ENCODE data around the gene PLCB2.

The PLCB2 gene

DNA sequence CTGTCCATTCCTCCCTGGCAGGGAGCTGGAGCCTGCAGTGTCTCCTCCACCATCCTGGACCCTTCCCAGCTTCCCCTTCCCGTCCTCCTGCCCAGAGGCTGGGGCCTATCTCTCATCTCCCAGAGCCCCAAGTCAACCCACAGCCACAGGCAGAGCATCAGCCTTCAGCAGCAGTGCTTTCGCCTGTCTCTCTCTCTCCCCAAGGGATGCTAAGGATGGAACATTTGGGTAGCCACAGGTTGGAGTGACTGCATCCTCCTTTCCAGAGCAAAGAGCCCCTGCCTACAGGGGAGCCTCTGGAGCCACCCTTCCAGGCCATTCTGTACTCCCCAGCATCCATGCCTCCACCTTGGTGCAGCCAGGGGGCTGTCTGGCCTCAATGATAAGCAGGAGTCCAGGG is 4.2 kb downstream of the PLCB2 start:
- DNase-seq (ENCODE audit: low read depth): no peak

GRCh38 chr15:40302981-40303380 is 4.8 kb downstream of the PLCB2 start:
- no peak for DNase-seq (ENCODE audit: low read depth)

DNA sequence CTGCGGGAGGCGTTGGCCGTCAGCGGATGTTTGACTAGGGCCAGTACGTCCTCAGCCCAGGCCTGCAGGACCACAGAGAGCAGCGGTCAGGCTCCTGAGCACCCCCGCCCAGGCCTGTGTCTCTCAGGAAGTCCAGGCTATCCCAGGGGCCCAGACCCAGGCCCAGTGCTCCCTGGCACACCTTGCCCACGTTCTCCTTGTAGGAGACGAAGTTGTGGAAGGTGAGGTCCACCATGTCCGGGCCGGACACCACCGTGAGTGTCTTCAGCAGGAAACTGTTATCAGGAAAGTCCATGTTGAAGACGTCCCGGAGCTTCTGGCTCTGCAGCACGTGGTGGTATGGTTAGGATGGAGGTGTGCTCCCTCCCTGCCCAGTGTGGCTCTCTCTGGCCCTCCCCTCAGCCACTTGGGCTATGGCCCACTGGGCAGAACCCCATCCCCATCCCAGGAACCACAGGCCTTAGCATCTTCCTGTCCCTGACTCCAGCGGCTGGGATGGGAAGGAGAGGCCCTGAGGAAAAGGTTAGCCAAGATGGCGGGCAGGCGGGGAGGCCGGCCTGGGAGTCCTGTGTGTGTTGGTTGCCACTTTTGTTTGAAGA is 5.3 kb downstream of the PLCB2 start:
- DNase-seq (ENCODE audit: low read depth): no peak

DNA sequence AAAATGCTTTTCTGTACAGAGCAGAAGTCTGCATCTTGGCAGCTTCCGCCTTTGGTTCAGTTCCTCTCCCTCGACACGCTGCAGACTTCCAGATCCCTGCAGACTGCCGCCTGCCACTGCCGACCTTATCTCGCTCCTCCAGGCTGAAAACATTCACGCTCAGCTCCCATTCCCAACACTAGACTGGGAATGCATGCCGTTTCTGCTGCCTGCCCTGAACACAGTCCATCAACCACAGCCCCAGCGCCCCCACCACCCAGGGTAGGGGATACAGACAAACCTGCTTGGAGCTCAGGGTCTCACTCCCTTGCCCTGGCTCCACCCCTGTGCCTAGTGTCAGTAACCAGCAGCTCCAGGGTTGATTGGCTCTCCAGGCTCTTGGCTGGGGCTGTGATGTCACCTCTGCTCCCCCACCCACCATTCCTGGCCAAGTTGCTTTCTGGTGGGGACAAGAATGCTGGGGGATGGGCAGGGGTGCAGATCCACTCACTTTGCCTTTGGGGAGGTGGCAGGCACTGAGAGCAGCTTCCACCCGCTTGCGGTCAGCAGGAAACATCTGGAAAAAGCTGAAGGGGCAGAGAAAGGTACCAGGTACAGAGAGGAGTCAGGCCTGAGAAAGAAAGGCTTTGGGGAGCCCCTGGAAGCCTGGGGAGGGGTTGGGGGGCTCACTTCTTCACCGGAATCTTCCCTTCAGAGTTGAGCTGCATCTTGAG is 6.1 kb downstream of the PLCB2 start:
- DNase-seq (ENCODE audit: low read depth): no peak

GRCh38 chr15:40300771-40301170 is 7.0 kb downstream of the PLCB2 start:
- DNase-seq (ENCODE audit: low read depth): no peak

GRCh38 chr15:40300367-40300766 is 7.4 kb downstream of the PLCB2 start:
- no peak for DNase-seq (ENCODE audit: low read depth)

- DNase-seq (ENCODE audit: low read depth): no peak
Measured at GRCh38 chr15:40298216-40298935, 9.4 kb downstream of the PLCB2 start.

- no peak for DNase-seq (ENCODE audit: low read depth)
Measured at GRCh38 chr15:40297356-40297755, 10.4 kb downstream of the PLCB2 start.

DNA sequence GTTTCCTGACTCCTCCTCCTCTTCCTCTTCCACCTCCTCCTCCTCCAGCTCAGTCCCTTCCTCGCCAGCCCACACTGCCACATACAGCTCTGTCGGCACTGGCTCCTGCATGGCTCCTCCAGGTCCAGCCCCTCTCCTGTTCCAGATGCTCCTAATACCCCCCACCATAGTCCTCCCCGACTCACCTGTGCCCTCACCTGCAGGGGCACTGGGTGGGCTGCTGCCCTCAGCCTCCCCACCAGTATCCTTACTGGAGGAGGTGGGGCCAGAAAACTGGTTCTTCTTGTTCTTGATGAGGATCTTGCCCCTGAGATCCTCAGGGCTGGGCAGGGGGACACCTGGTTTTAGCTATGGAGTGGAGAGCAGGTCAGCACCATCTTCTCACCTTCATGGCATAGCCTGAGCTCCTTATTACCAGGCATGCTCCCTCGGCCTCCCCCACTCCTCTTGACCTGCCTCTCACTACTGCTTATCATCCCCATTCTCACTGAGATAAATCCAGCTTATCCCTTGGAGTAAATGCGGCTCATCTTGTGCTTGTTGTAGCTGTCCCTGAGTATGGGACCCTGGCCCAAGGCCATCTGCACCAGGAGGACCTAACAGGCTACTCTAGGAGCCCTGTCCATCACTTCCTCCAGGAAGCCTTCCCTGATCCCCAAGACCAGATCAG is 11.0 kb downstream of the PLCB2 start:
- DNase-seq (ENCODE audit: low read depth): no peak

GRCh38 chr15:40295877-40296560 is 11.7 kb downstream of the PLCB2 start:
- DNase-seq (ENCODE audit: low read depth): no peak

DNA sequence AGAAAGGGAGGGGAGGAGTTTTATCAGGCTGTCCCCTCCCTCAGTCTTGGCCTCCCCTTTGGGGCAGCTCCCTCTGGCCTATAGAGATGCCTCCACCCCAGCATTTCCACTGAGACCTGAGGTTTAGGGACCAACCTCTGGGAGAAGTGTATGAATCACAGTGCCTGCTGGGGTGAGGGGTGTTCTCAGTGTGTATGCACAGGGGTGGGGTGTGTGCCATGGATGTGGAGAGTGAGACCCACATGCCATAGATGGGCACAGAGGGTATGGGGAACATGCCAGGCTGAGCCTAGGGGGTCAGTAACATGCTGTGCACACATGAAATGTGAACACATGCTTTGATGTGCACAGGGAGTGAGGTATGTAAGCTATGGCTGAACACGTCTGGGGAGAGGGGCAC is 12.4 kb downstream of the PLCB2 start:
- DNase-seq (ENCODE audit: low read depth): no peak

- no peak for DNase-seq (ENCODE audit: low read depth)
Measured at GRCh38 chr15:40293905-40294895, 13.5 kb downstream of the PLCB2 start.

DNA sequence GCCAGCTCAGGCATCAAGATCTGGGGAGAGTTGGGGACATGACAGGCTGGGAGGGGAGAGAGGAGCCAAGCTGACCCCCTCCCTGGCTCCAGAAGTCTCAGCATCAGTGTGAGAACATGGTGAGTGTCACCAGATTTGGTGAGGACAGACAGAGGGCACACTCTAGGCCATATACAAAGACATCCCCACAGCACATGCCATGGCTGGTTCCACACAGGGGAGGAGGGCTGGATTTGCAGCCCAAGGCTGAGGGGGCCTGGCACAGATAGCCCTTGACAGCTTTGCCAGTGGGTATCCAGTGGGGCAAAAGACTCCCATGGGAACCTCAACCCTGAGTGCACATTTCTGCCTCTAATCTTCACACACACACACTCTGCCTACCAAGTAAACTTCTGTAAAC is 14.7 kb downstream of the PLCB2 start:
- DNase-seq (ENCODE audit: low read depth): no peak

DNA sequence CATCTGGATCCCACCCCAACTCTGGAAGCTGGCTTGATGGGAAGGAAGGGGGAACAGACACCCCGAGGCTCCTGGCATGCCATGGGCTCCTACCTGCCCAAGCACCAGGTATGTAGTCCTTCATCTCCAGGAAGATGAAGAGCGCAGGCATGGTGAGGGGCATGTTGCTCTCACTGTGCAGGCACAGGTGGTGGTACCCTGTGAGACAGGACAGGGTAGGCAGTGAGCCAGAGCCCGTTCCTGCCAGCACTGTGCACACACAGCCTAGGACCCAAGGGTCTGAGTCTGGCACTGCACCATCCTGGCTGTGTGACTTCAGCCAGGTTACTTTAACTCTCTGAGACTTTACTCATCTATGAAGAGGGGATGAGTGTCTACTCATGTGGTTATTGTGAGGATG is 15.5 kb downstream of the PLCB2 start:
- DNase-seq (ENCODE audit: low read depth): no peak

DNA sequence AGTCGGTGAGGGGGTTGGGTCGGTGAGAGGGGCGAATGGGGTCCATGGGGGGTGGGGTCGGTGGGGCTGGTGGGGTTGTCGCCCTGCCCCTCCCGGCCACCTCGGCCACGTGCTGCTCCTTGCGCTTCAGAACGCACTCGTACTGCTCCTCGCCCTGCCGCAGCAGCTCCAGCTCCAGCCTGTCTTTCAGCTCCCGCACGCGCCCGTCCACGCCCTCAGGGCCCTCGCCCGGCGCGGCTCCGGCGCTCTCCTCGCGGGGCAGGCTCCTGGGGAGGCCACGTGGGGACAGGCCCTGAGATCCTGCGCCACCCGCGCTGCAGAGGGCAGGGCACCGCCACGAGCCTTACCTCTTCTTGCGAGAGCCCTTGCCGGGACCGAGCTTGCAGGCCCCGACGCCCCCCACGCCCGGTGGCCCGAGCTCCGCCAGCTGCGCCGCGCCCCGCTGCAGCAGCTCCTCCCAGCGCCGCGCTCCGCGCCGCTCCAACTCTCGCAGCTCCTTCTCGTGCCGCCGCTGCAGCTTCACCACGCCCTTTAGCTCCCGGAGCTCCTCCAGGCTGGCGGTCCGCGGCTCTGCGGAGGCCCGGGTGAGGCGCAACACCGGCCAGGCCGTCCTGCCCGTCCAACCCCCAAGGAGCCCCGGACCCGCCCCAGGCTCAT is 16.7 kb downstream of the PLCB2 start:
- no peak for DNase-seq (ENCODE audit: low read depth)

GRCh38 chr15:40290545-40290917 is 17.2 kb downstream of the PLCB2 start:
- DNase-seq (ENCODE audit: low read depth): no peak

DNA sequence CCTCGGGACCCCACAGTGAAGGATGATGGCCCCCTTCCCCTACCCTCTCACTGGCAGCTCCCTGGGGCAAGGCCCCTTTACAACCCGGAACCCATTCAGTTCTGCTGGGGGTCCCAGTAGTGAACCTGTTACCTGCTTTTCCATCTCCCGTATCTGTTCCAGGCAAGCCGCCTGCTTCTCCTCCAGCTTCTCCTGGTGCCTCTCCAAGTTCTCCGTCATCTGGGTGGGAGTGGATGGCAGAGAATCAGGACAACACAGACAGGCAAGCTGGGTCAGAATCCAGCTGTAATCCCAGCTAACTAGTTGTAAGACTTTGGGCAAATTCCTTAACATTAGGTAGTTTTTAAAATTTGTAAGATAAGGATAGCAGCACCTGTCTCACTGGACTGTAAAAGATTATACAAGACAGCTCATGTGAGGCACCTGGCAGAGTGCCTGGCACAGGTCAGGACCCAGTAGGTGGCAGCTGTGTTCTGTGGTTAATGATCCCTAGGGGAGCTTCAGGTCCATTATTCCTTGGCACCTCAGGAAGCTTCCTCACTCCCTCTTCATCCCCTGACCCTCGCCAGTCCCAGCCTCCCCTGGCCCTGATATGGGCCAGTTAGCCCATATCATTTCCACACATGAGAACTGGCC is 18.5 kb downstream of the PLCB2 start:
- no peak for DNase-seq (ENCODE audit: low read depth)

DNA sequence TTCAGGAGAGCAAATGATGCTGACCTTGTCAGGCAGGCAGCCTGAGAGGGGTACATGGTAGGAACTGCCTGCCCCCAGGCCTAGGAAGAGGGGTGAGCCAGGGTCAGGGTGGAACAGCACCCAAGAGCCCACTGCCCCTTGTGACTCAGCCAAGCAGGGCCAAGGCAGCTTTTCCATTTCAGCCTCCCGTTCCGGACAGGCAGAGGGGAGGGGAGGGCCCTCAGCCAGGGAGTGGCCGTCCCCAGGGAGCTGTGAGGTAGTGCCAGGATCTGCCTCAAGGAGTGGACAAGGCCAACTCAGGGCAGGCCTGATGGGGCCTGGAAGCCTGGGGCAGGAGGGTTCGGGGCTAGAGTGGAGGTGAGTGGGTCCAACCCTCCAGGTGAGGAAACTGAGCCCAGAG is 19.8 kb downstream of the PLCB2 start:
- DNase-seq (ENCODE audit: low read depth): no peak

GRCh38 chr15:40287505-40287904 is 20.2 kb downstream of the PLCB2 start:
- DNase-seq (ENCODE audit: low read depth): no peak

- DNase-seq (ENCODE audit: low read depth): no peak
Measured at GRCh38 chr15:40286794-40287193, 20.9 kb downstream of the PLCB2 start.
